HG03280 (cell line): ENCODE data around the gene USP7.
"Not testable (repeated sequence)": the region's sequence is repeated elsewhere in the genome, so short reads cannot be mapped to it uniquely, and the experiment has no call there.

Source experiments
- ATAC-seq: cut with Tn5 transposase; IDR thresholded peaks from one replicate; pipeline ENCODE4 v1.9.1; 2021; ENCODE audit warnings: mild to moderate bottlenecking, moderate library complexity; ENCODE audit not compliant: unreplicated experiment

The USP7 gene

GRCh38 chr16:8882725-8883377, 80.9 kb downstream of the USP7 start:
- ATAC-seq: no peak

GRCh38 chr16:8882041-8882617, 81.6 kb downstream of the USP7 start, which contains the start of gene LITAFD:
TSS of gene LITAFD (plus strand) at chr16:8882351. CDS start at chr16:8884356, 2,005 bp downstream.
- ATAC-seq: no peak

GRCh38 chr16:8880839-8881510, 82.7 kb downstream of the USP7 start:
- no peak for ATAC-seq

- no peak for ATAC-seq
Measured at GRCh38 chr16:8878523-8878911, 85.2 kb downstream of the USP7 start.

- no peak for ATAC-seq
Measured at GRCh38 chr16:8877894-8878522, 85.7 kb downstream of the USP7 start.

- not testable (repeated sequence) for ATAC-seq
Measured at GRCh38 chr16:8875317-8875716, 88.4 kb downstream of the USP7 start.

GRCh38 chr16:8874388-8874787, 89.3 kb downstream of the USP7 start:
- ATAC-seq: no peak

GRCh38 chr16:8873866-8874195, 89.9 kb downstream of the USP7 start:
- ATAC-seq: not testable (repeated sequence)

- no peak for ATAC-seq
Measured at GRCh38 chr16:8872967-8873865, 90.5 kb downstream of the USP7 start.

- no peak for ATAC-seq
Measured at GRCh38 chr16:8872071-8872470, 91.6 kb downstream of the USP7 start.

GRCh38 chr16:8869988-8870241, 93.8 kb downstream of the USP7 start:
- ATAC-seq: not testable (repeated sequence)

GRCh38 chr16:8869212-8869987, 94.3 kb downstream of the USP7 start:
- no peak for ATAC-seq

GRCh38 chr16:8868416-8869211, 95.1 kb downstream of the USP7 start, which contains the start of gene CARHSP1:
TSS of gene CARHSP1 (minus strand) at chr16:8869006. CDS start at chr16:8859328, 9,678 bp downstream.
- ATAC-seq: peak; percentile 68

- no peak for ATAC-seq
Measured at GRCh38 chr16:8867932-8868415, 95.7 kb downstream of the USP7 start.

- no peak for ATAC-seq
Measured at GRCh38 chr16:8867216-8867931, 96.3 kb downstream of the USP7 start.

- ATAC-seq: no peak
Measured at GRCh38 chr16:8866884-8867215, 96.9 kb downstream of the USP7 start.

GRCh38 chr16:8866118-8866883, 97.4 kb downstream of the USP7 start:
- no peak for ATAC-seq
